ENCODE results near the gene CEMP1.
"Not testable (repeated sequence)": the region's sequence is repeated elsewhere in the genome, so short reads cannot be mapped to it uniquely, and the experiment has no call there.

GRCh38 chr16:2572704-2573103 lies 41.5 kb upstream of the CEMP1 start:
- not testable (repeated sequence) for TF ChIP-seq CTCF, EP300, POLR2A (IDR thresholded peaks at IDR 0.05)

Measured in suprapubic skin (tissue), 3 donors.